ENCODE measurements around the gene FGF11. TPM values are rescaled to one million over a fixed set of nuclear protein-coding genes. Genes with fewer than 3 reads are reported as not detected.

FGF11 gene
- total and polyA plus RNA-seq, 2 of the 4 experiments (the other 2 are of a cell fraction) = 0.18 to 1.1 TPM

DNA sequence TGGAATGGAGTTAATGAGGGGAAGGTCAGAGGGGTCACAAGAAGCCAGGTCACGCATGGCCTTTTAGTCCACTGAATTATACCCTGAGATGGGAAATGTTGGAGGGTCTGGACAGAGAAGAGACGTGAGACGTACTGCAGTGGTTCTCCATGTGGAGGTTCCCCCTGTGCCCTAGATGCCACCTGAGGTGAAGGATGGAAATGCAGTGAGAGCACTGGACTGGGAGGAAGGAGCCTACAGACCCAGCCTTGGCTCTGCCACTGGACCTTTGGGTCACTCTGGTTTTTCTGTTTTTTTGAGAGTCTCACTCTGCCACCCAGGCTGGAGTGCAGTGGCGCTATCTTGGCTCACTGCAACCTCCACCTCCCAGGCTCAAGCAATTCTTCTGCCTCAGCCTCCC lies 43.2 kb upstream of the FGF11 start (continued):
- TF ChIP-seq, protein P1, sequence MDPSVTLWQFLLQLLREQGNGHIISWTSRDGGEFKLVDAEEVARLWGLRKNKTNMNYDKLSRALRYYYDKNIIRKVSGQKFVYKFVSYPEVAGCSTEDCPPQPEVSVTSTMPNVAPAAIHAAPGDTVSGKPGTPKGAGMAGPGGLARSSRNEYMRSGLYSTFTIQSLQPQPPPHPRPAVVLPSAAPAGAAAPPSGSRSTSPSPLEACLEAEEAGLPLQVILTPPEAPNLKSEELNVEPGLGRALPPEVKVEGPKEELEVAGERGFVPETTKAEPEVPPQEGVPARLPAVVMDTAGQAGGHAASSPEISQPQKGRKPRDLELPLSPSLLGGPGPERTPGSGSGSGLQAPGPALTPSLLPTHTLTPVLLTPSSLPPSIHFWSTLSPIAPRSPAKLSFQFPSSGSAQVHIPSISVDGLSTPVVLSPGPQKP (IDR thresholded peaks at IDR 0.05; ENCODE audit: borderline replicate concordance, low read depth, low read length) = no peak
- TF ChIP-seq MAFK (IDR thresholded peaks at IDR 0.05; ENCODE audit: low read depth, low read length) = no peak
- TF ChIP-seq, protein P2, sequence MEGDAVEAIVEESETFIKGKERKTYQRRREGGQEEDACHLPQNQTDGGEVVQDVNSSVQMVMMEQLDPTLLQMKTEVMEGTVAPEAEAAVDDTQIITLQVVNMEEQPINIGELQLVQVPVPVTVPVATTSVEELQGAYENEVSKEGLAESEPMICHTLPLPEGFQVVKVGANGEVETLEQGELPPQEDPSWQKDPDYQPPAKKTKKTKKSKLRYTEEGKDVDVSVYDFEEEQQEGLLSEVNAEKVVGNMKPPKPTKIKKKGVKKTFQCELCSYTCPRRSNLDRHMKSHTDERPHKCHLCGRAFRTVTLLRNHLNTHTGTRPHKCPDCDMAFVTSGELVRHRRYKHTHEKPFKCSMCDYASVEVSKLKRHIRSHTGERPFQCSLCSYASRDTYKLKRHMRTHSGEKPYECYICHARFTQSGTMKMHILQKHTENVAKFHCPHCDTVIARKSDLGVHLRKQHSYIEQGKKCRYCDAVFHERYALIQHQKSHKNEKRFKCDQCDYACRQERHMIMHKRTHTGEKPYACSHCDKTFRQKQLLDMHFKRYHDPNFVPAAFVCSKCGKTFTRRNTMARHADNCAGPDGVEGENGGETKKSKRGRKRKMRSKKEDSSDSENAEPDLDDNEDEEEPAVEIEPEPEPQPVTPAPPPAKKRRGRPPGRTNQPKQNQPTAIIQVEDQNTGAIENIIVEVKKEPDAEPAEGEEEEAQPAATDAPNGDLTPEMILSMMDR (conservative IDR thresholded peaks at IDR 0.05; ENCODE audit: low read depth, low read length) = no peak

- no peak overlapping the region for H4K5ac ChIP-seq (ENCODE audit: low read depth, low read length)
- no peak for ATAC-seq (ENCODE audit: low read depth)
- no peak overlapping the region for H3K4me2 ChIP-seq (ENCODE audit: low read depth, low read length)
- H3K23ac ChIP-seq (ENCODE audit: low read depth, low read length) = no peak overlapping the region
- dilution Hi-C loops (cut with HindIII; ENCODE audit: low sequenced_read_pairs, unreplicated experiment) = no loop called here
- no peaks in the 10 kb centered on the region for H3K9me3 ChIP-seq (ENCODE audit: control insufficient read depth, insufficient read depth, low read length)
- no peak overlapping the region for H3K9ac ChIP-seq (ENCODE audit: low read depth, low read length)
- no TSS peak for BruUV-seq (replicated peaks)
- H3K27me3 ChIP-seq (ENCODE audit: control insufficient read depth, insufficient read depth, low read length) = no peaks in the 10 kb centered on the region
- H3K4me3 ChIP-seq (ENCODE audit: insufficient read depth, low read depth, low read length) = no peak overlapping the region
- peaks cover 4% of the 10 kb centered on the region; the same call in 1 of the 2 replicates for H3K9me1 ChIP-seq (ENCODE audit: insufficient read depth, low read length)
- H3K36me3 ChIP-seq (ENCODE audit: control insufficient read depth, insufficient read depth, low read length) = no peaks in the 10 kb centered on the region
- WGBS, 2 experiments (ENCODE audit: extremely low coverage in 2 of 2, insufficient read length in 1 of 2) = no CpG with 5 or more reads among the region's 2 CpGs
- no peak overlapping the region for H3K56ac ChIP-seq (ENCODE audit: extremely low read depth, insufficient read depth, low read length)
- POLR2A ChIA-PET (ENCODE audit: unreplicated experiment) = no interaction called here
- no peaks in the 10 kb centered on the region for H4K20me1 ChIP-seq (ENCODE audit: insufficient read depth, low read length)
- in situ Hi-C loops (cut with MboI; ENCODE audit: low sequenced_read_pairs) = no loop called here
- H2AK9ac ChIP-seq (replicated peaks; ENCODE audit: low read depth, low read length, poor library complexity) = no peak overlapping the region
- H3K27ac ChIP-seq (ENCODE audit: insufficient read depth, low read length) = no peak overlapping the region
- peaks cover 15 to 32% of the 10 kb centered on the region in 2 experiments for H3K79me1 ChIP-seq (ENCODE audit: low read depth in 1 of 2, low read length in 2 of 2)
- no peak for TF ChIP-seq RCOR1 (IDR thresholded peaks at IDR 0.05; ENCODE audit: insufficient replicate concordance, low read length)
- no peak overlapping the region for H2BK15ac ChIP-seq (ENCODE audit: low read depth, low read length)
- no peak for DNase-seq
- H3K14ac ChIP-seq (replicated peaks; ENCODE audit: low read depth, low read length) = no peak overlapping the region
- no peak overlapping the region for H2BK20ac ChIP-seq (ENCODE audit: low read depth, low read length)
- no peak overlapping the region for H2AFZ ChIP-seq (replicated peaks; ENCODE audit: low read length, poor library complexity)
- H4K8ac ChIP-seq (ENCODE audit: low read depth in 2 of 2, low read length in 2 of 2) = no peak overlapping the region
- CTCF ChIA-PET = interaction anchor here (0.6 kb wide), 1 partner anchor 43 kb away, joined by 5 read pairs; no protein-coding TSS in a partner anchor
- no peak overlapping the region for H3K18ac ChIP-seq (ENCODE audit: low read depth, low read length)
- H4K91ac ChIP-seq (ENCODE audit: insufficient read depth, low read depth, low read length) = no peak overlapping the region
- no peak overlapping the region for H2BK5ac ChIP-seq (ENCODE audit: low read depth, low read length, poor library complexity, severe bottlenecking)
- H3K4me1 ChIP-seq (ENCODE audit: control insufficient read depth, insufficient read depth, low read length) = peaks cover 8% of the 10 kb centered on the region
- intact Hi-C loops (cut with micrococcal nuclease) = no loop called here
- H3K4ac ChIP-seq (ENCODE audit: low read depth, low read length) = no peak overlapping the region
- H2AK5ac ChIP-seq (ENCODE audit: low read depth, low read length) = no peak overlapping the region
- no peak overlapping the region for H2BK120ac ChIP-seq (ENCODE audit: low read depth, low read length)
Observed at GRCh38 chr17:7398612-7399011, 40.7 kb upstream of the FGF11 start.
